ENCODE results near the gene ETFBKMT. TPM values are rescaled to one million over a fixed set of nuclear protein-coding genes. Genes with fewer than 3 reads are reported as not detected.

Gene ETFBKMT, protein sequence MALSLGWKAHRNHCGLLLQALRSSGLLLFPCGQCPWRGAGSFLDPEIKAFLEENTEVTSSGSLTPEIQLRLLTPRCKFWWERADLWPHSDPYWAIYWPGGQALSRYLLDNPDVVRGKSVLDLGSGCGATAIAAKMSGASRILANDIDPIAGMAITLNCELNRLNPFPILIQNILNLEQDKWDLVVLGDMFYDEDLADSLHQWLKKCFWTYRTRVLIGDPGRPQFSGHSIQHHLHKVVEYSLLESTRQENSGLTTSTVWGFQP
- 5.8 TPM for total RNA-seq

DNA sequence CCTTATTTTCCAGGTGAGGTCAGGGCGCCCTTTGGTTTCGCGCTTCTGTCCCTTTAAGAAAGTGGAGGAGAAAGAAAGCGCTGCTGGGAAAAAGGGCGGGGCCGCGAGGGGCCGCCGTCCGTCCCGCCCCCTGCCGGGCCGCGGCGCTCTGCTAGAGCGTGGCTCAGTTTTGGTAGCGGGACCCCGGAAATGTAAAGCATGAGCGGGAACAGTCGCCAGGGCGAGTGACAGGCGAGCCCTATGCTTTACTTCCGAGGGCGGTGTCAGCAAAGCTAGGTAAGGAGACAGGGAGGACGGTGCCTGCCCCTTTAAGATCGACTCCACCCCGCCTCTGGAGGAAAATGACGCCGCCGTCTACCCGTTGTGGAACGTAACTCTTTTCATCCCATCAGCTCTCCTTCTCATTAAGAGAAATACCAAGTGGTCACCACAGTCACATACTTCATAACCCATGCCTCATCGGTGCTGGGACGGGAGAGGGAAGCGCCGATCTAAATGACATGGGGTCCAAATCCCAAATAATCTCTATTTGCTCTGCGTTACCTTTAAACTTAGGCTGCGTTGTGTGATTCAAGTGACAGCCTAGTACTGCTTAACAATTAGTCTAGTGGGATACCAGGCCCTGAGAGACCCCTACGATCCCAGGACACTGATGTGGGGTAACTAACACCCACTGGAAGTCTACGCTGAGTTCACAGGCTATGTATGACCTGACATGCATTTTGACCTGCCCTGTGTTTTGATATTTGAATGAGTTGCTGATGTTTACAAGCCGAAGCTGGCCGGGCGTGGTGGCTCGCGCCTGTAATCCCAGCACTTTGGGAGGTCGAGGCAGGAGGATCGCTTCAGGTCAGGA, at the start of gene ETFBKMT:
TSS of gene ETFBKMT (plus strand) at position 602 of the 856 bp plus-strand sequence. CDS start 2,266 bp downstream, outside the sequence.
- ATAC-seq (peak; percentile 96), DNase-seq (ENCODE audit: low spot score) (peak; percentile 91)
- intact Hi-C loops (cut with DNase I), result no loop called here

- intact Hi-C loops (cut with DNase I), result no loop called here
- no peak for DNase-seq (ENCODE audit: low spot score)
- ATAC-seq, result no peak
Observed at GRCh38 chr12:31612819-31613218, 46.7 kb upstream of the ETFBKMT start.

DNA sequence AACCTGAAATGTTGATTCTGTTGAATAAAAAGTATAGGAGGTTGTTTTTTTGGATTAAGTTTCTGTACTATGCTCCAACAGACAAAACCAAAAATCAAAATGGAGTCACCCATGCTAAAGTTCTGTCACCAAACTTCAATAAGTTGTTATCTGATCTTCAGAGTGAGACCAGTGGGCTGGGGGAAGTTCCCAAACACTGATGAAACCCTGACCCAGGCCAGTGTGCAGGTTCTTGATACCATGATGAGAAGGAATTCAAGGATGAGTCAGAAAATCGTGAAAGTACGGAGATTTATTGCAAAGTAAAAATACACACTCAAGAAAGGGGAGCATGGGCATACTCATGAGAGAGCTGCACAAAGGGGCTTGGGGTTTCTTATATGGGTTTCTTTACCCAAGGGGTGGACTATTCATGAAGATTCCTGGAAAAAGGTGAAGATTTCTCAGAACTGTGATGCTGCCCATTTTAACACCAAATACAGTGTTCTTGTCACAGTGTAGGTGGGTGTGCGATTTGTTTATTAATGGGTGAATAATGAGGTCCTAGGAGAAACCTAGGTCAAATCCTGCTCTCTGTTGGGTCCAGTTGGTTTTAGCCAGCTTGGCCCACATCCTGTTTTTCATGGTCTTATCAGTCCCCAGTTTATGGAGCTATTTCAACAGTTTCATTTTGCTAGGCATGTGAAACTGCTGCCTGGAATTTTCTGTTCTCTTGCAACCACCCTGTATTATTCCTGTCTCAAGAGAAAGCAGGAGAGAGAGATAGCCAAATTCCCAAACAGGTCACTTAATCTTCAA, 41.1 kb upstream of the ETFBKMT start:
- intact Hi-C loops (cut with DNase I), result no loop called here
- ATAC-seq (no peak), DNase-seq (ENCODE audit: low spot score) (no peak)

GRCh38 chr12:31620311-31620710, 39.2 kb upstream of the ETFBKMT start:
- no peak for ATAC-seq
- intact Hi-C loops (cut with DNase I), result no loop called here

DNA sequence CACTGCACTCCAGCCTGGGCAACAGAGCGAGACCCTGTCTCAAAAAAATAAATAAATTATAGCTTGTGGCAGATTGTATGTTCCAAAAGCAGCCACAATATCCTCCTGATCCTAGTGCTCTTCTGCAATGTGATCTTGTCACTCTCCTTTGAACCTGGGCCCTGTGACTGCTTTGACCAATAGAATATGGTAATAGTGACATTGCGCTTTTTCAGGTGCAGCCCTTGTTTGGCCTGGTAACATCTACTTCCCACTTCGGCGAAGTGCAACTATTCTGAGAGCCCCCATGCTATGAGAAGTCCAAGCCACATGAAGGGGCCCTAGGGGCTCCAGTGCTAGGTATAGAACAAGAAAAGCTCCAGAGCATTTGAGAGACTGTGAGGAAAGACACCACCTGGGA, 37.5 kb upstream of the ETFBKMT start:
- intact Hi-C loops (cut with DNase I), result no loop called here
- ATAC-seq, result no peak
- DNase-seq (ENCODE audit: low spot score), result no peak

More at GRCh38 chr12:31620311-31620710, 39.2 kb upstream of the ETFBKMT start:
- DNase-seq (ENCODE audit: low spot score), result no peak

- DNase-seq (ENCODE audit: low spot score) (no peak), ATAC-seq (no peak)
- intact Hi-C loops (cut with DNase I), result no loop called here
Observed at GRCh38 chr12:31626270-31626995, 33.1 kb upstream of the ETFBKMT start.

DNA sequence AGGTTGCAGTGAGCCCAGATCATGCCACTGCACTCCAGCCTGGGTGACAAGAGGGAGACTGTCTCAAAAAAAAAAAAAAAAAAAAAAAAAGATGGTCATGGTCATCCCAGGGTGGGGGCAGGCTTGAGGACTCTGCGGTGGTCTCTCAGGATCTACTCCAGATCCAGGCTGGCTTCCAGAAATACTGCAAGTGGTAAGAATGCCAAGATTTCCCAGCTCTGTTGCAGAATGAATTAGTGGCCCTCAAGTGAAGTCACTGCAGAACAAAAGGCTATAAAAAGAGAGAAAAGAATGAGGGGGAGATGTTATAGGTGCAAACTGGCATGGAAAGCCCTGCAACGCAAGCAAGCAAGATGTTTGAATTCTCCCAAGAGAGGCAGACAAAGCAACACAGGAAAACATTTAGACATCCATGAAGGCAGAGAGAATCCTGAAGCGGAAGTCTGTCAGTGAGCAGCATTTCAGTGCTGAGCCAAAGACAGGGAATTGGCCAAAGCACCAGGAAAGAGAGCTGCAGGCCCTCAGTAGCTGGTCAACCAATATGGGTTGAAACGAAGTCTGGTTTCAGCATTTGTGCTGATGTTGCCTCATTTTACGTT, 31.9 kb upstream of the ETFBKMT start:
- DNase-seq (ENCODE audit: low spot score), result no peak
- intact Hi-C loops (cut with DNase I), result no loop called here
- no peak for ATAC-seq

DNA sequence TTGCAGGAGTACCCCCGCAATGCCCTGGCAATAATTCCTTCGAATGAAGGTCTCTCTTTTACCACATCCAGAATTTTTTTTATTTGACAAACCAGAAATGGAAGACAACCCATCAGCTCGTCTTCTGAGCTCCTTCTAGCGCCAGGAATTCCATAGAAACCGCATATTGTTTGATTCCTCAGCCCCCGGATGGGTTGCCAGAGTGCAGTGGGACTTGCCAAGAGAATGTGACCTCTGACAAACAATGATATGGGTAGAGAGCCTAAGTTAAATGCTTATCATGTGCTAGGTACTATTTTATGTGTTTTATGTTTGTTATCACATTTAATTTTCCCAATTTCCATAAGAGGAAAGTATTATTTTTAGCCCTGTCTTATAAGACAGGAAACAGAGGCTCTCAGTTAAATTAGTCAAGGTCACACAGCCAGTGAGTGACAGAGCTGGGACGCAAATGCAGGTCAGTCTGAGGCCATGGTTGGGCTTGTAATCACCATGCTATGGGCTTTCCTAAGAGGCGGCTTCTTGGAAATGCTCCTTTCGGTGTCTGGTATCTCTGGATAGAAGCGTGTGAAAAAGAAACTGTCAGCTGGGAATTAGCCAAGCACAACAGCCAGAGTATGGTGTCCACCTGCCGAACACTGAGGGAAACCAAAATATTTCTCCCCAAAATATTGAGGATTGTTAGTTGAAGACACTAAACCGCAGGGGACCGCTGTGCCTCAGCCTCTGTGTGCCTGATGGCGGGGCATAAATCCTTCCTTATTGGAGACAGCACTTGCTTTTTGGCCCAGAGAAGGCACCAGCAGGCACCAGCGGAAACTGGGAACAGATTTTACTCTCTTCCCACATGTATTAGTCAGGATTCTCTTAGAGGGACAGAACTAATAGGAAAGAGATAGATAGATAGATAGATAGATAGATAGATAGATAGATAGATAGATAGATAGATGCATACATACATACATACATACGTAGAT, 29.4 kb upstream of the ETFBKMT start:
- DNase-seq (ENCODE audit: low spot score) (no peak), ATAC-seq (peak; percentile 70)
- intact Hi-C loops (cut with DNase I), result loop anchor here (10.0 kb wide), 1 partner anchor 375 kb away; no protein-coding TSS in a partner anchor

DNA sequence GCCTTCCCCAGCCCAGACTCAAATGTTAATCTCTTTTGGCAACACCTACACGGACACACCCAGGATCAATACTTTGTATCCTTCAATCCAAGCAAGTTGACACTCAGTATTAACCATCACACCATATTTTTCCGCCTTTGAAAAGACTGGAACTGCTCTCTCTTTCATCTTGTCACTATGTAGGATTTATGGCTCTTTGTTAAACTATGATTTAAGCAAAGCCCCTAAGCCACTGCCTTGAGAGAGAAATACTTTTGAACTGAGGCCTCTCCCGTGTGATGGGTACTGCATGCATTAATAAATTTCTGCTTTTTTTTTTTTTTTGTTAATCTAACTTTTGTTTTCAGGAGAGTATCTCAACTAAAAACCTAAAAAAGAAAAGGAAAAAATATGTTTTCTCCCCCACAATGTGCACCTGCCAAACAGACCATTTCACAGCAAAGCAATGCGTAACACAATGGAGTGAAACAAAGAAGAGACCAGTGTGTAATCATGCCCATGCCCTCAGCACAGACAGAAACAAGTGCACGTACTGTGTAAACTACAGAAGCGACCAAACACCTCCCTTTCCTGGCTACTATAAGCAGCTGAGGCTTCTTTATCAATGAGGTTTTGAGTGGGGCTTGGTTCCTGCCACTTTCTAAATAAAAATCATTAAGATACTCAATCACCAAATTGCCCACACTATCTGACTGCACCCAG, 28.3 kb upstream of the ETFBKMT start:
- DNase-seq (ENCODE audit: low spot score) (no peak), ATAC-seq (no peak)
- intact Hi-C loops (cut with DNase I), result loop anchor here (10.0 kb wide), 1 partner anchor 376 kb away; no protein-coding TSS in a partner anchor

DNA sequence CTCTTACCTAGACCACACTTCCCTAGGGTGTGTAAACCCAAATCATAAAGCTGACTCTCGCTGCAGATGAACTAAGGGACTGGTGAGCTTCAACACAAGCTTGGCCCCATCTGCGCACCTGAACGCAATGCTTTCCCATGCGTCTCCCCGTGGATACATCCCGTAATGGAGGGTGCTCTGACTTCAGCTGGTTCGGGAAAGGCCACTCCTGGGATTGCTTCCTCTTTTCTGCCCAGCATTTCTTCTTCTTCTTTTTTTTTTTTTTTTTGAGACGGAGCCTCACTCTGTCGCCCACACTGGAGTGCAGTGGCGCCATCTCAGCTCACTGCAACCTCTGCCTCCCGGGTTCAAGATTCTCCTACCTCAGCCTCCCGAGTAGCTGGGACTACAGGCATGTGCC, 27.7 kb upstream of the ETFBKMT start:
- no peak for DNase-seq (ENCODE audit: low spot score)
- no peak for ATAC-seq
- intact Hi-C loops (cut with DNase I), result loop anchor here (10.0 kb wide), 1 partner anchor 377 kb away; no protein-coding TSS in a partner anchor

DNA sequence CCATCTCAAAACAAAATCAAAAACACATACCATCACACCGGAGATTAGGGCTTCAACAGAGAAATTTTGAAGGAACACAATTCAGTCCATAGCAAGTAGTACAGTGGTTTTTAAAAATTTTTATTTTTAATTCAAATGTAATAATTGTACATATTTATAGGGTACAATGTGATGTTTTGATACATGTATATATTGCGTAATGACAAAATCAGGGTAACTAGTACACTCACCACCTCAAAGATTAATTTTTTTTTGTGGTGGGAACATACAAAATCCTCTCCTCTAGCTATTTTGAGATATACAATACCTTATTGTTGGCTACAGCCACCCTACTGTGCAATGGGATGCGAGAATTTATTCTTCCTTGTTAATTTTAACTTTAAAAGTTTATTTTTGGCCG, 26.0 kb upstream of the ETFBKMT start:
- DNase-seq (ENCODE audit: low spot score) (no peak), ATAC-seq (no peak)
- intact Hi-C loops (cut with DNase I), result loop anchor here (10.0 kb wide), 1 partner anchor 379 kb away; no protein-coding TSS in a partner anchor

GRCh38 chr12:31634620-31635019, 24.9 kb upstream of the ETFBKMT start:
- no peak for ATAC-seq
- no peak for DNase-seq (ENCODE audit: low spot score)
- intact Hi-C loops (cut with DNase I), result loop anchor here (2.0 to 10.0 kb wide), 2 partner anchors 232 to 380 kb away; no protein-coding TSS in a partner anchor

GRCh38 chr12:31641509-31642090, 17.9 kb upstream of the ETFBKMT start:
- no peak for ATAC-seq
- intact Hi-C loops (cut with DNase I), result no loop called here
- no peak for DNase-seq (ENCODE audit: low spot score)

DNA sequence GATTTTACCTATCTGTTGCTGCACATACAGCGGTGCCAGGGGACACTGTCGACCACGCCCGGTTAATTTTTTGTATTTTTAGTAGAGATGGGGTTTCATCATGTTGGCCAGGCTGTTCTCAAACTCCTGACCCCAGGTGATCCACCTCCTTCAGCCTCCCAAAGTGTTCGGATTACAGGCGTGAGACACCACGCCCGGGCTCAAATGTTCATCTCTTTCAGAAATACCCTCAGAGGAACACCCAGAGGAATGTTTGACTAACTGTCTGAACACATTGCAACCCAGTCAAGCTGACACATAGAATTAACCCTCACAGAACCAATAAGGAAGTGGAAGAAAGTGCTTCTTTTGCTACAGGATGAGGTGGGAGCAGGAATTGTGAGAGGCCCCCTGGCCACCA, 15.0 kb upstream of the ETFBKMT start:
- no peak for DNase-seq (ENCODE audit: low spot score)
- no peak for ATAC-seq
- intact Hi-C loops (cut with DNase I), result no loop called here

- ATAC-seq, result no peak
- intact Hi-C loops (cut with DNase I), result no loop called here
- DNase-seq (ENCODE audit: low spot score), result no peak
Observed at GRCh38 chr12:31645924-31646323, 13.6 kb upstream of the ETFBKMT start.

DNA sequence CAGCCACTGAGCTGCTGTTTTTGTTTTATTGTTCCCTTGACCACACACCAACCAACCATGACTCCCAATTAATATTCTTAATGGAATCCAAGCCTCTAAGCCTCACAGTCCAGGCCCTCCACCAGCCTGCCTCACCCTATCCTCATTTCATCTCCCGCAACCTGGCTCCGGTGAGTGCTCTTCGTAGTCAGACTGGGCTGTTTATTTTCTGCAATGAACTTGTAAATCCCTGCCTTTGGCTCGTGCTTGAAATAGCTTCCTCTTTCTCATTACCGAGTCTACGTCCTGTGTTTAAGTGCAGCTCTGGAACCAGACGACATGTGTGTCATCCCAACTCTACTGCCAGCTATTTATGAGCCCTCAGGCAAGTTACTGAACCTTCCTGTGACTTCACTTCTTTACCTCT, 12.4 kb upstream of the ETFBKMT start:
- intact Hi-C loops (cut with DNase I), result no loop called here
- DNase-seq (ENCODE audit: low spot score) (no peak), ATAC-seq (peak; percentile 17)

Data from sciatic nerve (tissue), 2 donors.